Calu3 (cell line): ENCODE data around the gene SLIT1. TPM values are rescaled to one million over a fixed set of nuclear protein-coding genes. Genes with fewer than 3 reads are reported as not detected.

Experiments used
- BruUV-seq: library from RNA; stranded (reverse); fragments of 400-500 nt; replicated peaks from 2 replicates; lab custom pipeline; 2021; lab: Mats Ljungman, UMichigan
- CTCF ChIA-PET: fragments of 300-600 bp; sonication (Branson Sonifier 250); formaldehyde crosslinking; loops from one replicate; lab custom pipeline; 2022; ENCODE audit warnings: antibody characterized with exemption; lab: Charles Lee
- DNase-seq: peaks from one replicate; pipeline ENCODE4 v3.0.0; 2022
- H3K27ac Mint-ChIP-seq: one replicate; pipeline ENCODE4 v1.8.0; 2022; ENCODE audit warnings: mixed read lengths; ENCODE audit not compliant: unreplicated experiment
- H3K27me3 Mint-ChIP-seq: one replicate; pipeline ENCODE4 v1.8.0; 2022; ENCODE audit warnings: mixed read lengths; ENCODE audit not compliant: unreplicated experiment
- H3K36me3 Mint-ChIP-seq: one replicate; pipeline ENCODE4 v1.8.0; 2022; ENCODE audit warnings: mild to moderate bottlenecking, moderate library complexity, mixed read lengths; ENCODE audit not compliant: insufficient read depth, unreplicated experiment
- H3K4me1 Mint-ChIP-seq: one replicate; pipeline ENCODE4 v1.8.0; 2022; ENCODE audit warnings: mild to moderate bottlenecking, low read depth, mixed read lengths; ENCODE audit not compliant: unreplicated experiment
- H3K4me3 Mint-ChIP-seq: one replicate; pipeline ENCODE4 v1.8.0; 2022; ENCODE audit warnings: mild to moderate bottlenecking, low read depth, moderate library complexity, mixed read lengths; ENCODE audit not compliant: unreplicated experiment
- H3K9me3 Mint-ChIP-seq: one replicate; pipeline ENCODE4 v1.8.0; 2022; ENCODE audit warnings: low read depth, mixed read lengths; ENCODE audit not compliant: unreplicated experiment
- intact Hi-C: fragments of 100-400 bp; cut with micrococcal nuclease; formaldehyde crosslinking; loops from one replicate; pipeline ENCODE4 v1.10.0; 2022; ENCODE audit not compliant: unreplicated experiment
- total RNA-seq: library from RNA; stranded (reverse); gene quantifications from 2 replicates; pipeline ENCODE4 v1.2.3, GENCODE V29; 2022
- TF ChIP-seq, protein P1 (sequence below): fragments of 200-600 bp; IDR thresholded peaks from one replicate; pipeline ENCODE4 v1.8.0; 2022; ENCODE audit warnings: antibody characterized with exemption; ENCODE audit not compliant: unreplicated experiment

Gene SLIT1
- total RNA-seq, 1 experiment from 2014 or later: not detected

DNA sequence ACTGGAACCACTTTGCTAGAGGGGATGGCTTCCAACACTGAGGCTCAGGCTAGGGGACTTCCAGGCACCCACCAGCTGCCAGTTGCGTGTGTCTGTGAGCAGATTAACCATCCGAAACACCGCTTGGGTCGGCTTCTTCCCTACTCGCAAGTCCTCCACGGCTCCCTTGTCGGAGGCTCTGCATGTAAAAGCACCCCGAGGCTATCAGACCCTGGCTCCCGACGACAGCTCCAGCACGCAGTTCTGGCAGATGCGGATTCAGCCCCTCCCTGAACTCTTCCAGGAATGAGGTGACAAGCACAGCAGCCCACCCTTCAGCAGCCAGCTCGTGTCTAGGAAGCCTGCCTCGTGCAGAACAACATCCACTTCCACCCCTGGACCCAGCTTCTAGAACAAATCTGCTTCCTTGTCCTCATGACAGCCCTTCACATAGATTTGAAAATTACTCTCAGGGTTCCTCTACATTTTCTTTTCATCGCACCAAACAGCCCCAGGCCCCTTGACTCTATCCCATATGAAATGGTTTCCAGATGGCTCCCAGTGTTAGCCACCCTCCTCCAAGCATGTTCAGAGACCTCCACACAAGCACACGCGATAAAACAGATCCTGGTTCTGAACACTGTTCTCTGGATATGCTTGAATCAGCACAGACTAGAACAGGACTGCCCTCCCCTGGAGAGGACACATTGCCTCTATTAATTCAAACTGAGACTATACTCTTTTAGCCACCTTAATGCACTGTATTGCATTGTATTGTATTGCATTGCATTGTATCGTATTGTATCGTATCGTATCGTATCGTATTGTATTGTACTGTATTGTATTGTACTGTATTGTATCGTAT is 44.6 kb downstream of the SLIT1 start:
- CTCF ChIA-PET: no interaction called here
- Mint-ChIP-seq H3K27me3 (peaks cover 86% of the 10 kb centered on the region), H3K27ac (no peak overlapping the region), H3K4me1 (no peaks in the 10 kb centered on the region), H3K36me3 (no peaks in the 10 kb centered on the region), H3K4me3 (no peak overlapping the region), H3K9me3 (no peaks in the 10 kb centered on the region)
- DNase-seq: no peak
- intact Hi-C loops: no loop called here
- TF ChIP-seq, protein P1, sequence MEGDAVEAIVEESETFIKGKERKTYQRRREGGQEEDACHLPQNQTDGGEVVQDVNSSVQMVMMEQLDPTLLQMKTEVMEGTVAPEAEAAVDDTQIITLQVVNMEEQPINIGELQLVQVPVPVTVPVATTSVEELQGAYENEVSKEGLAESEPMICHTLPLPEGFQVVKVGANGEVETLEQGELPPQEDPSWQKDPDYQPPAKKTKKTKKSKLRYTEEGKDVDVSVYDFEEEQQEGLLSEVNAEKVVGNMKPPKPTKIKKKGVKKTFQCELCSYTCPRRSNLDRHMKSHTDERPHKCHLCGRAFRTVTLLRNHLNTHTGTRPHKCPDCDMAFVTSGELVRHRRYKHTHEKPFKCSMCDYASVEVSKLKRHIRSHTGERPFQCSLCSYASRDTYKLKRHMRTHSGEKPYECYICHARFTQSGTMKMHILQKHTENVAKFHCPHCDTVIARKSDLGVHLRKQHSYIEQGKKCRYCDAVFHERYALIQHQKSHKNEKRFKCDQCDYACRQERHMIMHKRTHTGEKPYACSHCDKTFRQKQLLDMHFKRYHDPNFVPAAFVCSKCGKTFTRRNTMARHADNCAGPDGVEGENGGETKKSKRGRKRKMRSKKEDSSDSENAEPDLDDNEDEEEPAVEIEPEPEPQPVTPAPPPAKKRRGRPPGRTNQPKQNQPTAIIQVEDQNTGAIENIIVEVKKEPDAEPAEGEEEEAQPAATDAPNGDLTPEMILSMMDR: no peak
- no TSS peak for BruUV-seq

GRCh38 chr10:97140049-97140846 is 45.5 kb downstream of the SLIT1 start:
- CTCF ChIA-PET: no interaction called here
- H3K27ac Mint-ChIP-seq: no peak overlapping the region
- TF ChIP-seq, protein P1: no peak
- intact Hi-C loops: no loop called here
- peaks cover 88% of the 10 kb centered on the region for H3K27me3 Mint-ChIP-seq
- H3K4me1 Mint-ChIP-seq: no peaks in the 10 kb centered on the region
- no peak for DNase-seq
- no peaks in the 10 kb centered on the region for H3K36me3 Mint-ChIP-seq
- H3K4me3 Mint-ChIP-seq: no peak overlapping the region
- BruUV-seq: no TSS peak
- no peaks in the 10 kb centered on the region for H3K9me3 Mint-ChIP-seq

- no TSS peak for BruUV-seq
- H3K9me3 Mint-ChIP-seq: no peaks in the 10 kb centered on the region
- no peak overlapping the region for H3K27ac Mint-ChIP-seq
- CTCF ChIA-PET: no interaction called here
- no peaks in the 10 kb centered on the region for H3K4me1 Mint-ChIP-seq
- peaks cover 94% of the 10 kb centered on the region for H3K27me3 Mint-ChIP-seq
- TF ChIP-seq, protein P1: no peak
- DNase-seq: no peak
- intact Hi-C loops: no loop called here
- H3K36me3 Mint-ChIP-seq: no peaks in the 10 kb centered on the region
- H3K4me3 Mint-ChIP-seq: no peak overlapping the region
Observed at GRCh38 chr10:97139651-97140048, 46.1 kb downstream of the SLIT1 start.

GRCh38 chr10:97138846-97139245 is 46.9 kb downstream of the SLIT1 start:
- DNase-seq: no peak
- Mint-ChIP-seq H3K4me1 (no peaks in the 10 kb centered on the region), H3K4me3 (no peak overlapping the region), H3K9me3 (no peaks in the 10 kb centered on the region), H3K27ac (no peak overlapping the region), H3K36me3 (no peaks in the 10 kb centered on the region), H3K27me3 (peaks cover 95% of the 10 kb centered on the region)
- CTCF ChIA-PET: no interaction called here
- TF ChIP-seq, protein P1: no peak
- no TSS peak for BruUV-seq
- intact Hi-C loops: no loop called here
